ENCODE measurements around the gene APOL5.

DNA sequence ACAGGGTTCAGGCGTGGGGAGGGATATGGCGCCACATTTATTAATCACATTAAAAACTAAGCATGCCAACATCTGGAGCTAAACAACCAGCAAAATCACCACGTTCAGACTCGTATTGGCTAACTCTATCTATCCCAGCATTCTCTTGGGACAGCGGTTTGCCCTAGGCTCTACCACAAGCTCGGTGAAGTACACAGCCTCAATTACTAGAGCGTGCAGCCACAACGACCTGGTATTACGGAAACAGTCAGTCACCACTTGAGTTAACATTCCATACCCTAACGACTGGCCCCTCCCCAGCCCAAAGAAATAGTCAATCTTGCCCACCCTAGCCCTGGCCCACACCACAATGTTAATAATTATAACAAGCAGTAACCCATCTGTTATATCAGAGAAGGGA, 32.1 kb downstream of the APOL5 start:
- TF ChIP-seq, protein P1, sequence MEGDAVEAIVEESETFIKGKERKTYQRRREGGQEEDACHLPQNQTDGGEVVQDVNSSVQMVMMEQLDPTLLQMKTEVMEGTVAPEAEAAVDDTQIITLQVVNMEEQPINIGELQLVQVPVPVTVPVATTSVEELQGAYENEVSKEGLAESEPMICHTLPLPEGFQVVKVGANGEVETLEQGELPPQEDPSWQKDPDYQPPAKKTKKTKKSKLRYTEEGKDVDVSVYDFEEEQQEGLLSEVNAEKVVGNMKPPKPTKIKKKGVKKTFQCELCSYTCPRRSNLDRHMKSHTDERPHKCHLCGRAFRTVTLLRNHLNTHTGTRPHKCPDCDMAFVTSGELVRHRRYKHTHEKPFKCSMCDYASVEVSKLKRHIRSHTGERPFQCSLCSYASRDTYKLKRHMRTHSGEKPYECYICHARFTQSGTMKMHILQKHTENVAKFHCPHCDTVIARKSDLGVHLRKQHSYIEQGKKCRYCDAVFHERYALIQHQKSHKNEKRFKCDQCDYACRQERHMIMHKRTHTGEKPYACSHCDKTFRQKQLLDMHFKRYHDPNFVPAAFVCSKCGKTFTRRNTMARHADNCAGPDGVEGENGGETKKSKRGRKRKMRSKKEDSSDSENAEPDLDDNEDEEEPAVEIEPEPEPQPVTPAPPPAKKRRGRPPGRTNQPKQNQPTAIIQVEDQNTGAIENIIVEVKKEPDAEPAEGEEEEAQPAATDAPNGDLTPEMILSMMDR (IDR thresholded peaks at IDR 0.05; ENCODE audit: low read depth, low read length): no peak
- TF ChIP-seq POLR2A (IDR thresholded peaks at IDR 0.05; ENCODE audit: extremely low read depth, insufficient read length) (no peak), MYC (IDR thresholded peaks at IDR 0.05; ENCODE audit: low read depth, low read length) (no peak)
- TF ChIP-seq, protein P2, sequence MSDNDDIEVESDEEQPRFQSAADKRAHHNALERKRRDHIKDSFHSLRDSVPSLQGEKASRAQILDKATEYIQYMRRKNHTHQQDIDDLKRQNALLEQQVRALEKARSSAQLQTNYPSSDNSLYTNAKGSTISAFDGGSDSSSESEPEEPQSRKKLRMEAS (IDR thresholded peaks at IDR 0.05; ENCODE audit: low read depth, low read length): no peak

Measured in NB4 (cell line).